PC-9 (cell line): ENCODE measurements around the gene TOM1.

ENCODE experiments used
- EZH2 ChIP-seq: fragments of 200-600 bp; sonication (generic); IDR thresholded peaks from 2 replicates; pipeline ENCODE4 v1.8.0; 2017; ENCODE audit warnings: antibody characterized with exemption, low read depth
- TF ChIP-seq, protein P1 (sequence below): fragments of 200-600 bp; sonication (generic); conservative IDR thresholded peaks from 2 replicates; pipeline ENCODE4 v1.6.1; 2017; ENCODE audit warnings: mixed run types, antibody characterized with exemption, mild to moderate bottlenecking, moderate library complexity

DNA sequence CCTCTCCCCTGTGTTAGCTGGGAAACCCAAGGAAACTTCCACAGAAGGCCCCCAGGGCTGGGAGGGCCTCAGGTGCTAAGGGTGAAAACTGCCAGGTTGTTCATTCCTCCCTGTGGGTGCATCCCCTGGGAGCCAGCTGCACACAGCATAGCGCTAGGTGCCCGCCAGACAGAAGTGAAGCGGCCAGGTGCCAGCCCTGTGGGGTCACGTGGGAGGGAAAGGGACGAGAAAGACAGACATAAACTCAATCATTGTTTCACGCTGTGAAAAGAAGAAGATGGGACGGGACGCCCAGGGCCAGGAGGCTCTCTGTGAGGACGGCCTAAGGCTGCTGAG is 49.6 kb downstream of the TOM1 start:
- TF ChIP-seq, protein P1, sequence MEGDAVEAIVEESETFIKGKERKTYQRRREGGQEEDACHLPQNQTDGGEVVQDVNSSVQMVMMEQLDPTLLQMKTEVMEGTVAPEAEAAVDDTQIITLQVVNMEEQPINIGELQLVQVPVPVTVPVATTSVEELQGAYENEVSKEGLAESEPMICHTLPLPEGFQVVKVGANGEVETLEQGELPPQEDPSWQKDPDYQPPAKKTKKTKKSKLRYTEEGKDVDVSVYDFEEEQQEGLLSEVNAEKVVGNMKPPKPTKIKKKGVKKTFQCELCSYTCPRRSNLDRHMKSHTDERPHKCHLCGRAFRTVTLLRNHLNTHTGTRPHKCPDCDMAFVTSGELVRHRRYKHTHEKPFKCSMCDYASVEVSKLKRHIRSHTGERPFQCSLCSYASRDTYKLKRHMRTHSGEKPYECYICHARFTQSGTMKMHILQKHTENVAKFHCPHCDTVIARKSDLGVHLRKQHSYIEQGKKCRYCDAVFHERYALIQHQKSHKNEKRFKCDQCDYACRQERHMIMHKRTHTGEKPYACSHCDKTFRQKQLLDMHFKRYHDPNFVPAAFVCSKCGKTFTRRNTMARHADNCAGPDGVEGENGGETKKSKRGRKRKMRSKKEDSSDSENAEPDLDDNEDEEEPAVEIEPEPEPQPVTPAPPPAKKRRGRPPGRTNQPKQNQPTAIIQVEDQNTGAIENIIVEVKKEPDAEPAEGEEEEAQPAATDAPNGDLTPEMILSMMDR: no peak
- no peak for TF ChIP-seq EZH2
